HuH-7 (cell line): ENCODE measurements around the gene NECTIN4.

Experiments used
- DNase-seq: peaks from one replicate; pipeline ENCODE4 v3.0.0; 2011; ENCODE audit warnings: low spot score

The NECTIN4 gene

DNA sequence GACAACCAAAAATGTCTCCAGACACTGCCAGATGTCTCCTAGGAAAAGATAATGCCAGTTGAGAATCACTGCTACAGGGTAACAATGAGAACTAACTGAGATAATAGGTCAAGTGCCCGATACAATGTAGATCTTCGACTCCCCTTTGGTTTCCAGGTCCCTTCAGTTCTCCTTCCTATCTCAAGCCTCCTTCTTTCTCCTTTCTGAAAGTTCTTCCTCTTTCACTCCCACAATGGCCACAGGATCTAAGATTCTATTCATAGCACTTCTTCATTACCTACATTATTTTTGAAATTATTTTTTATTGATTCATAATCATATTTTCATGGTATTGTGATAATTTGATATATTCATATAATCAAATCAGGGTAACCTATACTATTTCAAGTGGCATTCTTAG is 22.2 kb upstream of the NECTIN4 start:
- DNase-seq: no peak

DNA sequence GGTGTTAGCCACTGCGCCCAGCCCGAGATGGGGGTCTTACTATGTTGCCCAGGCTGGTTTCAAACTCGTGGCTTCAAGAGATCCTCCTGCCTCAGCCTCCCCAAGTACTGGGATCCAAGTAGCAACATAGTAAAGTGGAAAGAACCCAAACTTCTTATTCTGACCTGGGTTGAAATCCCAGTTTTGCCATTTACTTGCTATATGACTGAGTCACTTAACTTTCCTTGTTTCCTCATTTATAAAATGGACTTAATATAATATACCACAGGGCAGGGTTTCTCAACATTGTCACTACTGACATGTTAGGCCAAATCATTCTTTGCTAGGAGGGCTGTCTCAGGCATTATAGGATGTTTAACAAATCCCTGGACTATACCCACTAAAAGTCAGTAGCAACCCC is 21.8 kb upstream of the NECTIN4 start:
- DNase-seq: no peak

DNA sequence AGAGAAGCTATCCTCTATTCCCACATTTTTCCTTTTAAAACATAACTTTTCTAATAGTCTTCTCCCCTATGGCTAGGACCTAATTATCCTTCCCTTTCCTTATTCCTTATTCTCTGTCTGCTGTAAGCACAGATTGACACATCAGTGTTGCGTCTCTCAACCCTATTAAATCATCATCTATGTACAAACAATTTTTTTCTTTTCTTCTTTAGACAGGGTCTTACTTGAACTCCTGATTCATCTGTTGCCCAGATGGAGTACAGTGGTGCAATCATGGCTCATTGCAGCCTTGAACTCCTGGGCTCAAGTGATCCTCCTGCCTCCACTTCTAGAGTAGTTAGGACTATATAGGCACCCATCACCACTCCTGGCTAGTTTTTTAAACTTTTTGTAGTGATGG is 17.1 kb upstream of the NECTIN4 start:
- DNase-seq: no peak

DNA sequence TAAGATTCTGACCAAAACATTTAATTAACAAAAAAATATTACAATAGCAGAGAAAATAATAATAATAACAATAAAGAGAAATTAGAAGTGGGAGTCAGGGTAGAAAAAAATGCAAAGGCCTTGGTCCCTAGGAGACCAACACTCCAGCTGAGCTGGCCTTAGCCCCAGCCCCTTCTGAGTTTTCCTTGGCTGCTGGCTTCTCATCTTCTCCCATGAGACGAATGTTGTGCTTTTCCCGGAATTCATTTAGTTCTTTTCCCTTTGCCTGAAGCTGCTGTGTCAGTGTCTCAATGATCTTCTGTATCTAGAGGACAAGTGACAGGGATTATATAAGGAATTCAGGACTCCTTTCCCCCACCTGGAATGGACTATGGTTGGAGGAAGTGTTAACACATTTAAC is 11.2 kb upstream of the NECTIN4 start:
- no peak for DNase-seq

DNA sequence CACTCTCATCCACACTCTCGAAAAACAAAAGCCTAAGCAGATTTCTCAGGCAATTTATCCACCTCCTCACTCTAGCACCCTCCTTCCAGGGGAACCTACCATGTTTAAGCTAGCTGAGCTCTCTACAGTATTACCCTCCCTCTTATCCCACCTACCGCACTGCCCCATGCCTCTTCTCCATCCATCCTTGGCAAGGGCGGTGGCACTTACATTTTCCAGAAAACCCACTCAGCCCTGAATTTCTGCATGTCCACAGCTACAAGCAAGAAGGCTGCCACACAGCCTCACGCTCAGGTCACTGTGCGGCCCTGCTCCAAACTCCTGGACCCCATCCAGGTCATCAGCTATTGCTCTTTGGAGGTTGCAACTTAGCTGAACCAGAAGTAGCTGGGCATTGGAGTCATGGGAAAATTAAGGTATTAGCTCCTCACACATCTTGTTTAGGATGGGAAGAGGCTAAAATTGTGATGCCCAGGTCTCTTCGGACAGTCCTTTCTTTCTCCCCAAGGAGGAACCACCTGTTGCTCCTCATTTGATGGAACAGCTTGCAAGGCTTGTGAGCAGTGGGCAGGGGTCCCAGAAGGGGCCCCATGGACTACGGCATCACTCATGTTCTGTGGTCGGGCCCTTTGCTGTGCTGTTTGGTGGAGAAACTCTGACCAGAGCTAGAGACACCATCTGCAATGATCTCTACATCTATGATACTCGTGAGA is 9.9 kb upstream of the NECTIN4 start:
- no peak for DNase-seq

DNA sequence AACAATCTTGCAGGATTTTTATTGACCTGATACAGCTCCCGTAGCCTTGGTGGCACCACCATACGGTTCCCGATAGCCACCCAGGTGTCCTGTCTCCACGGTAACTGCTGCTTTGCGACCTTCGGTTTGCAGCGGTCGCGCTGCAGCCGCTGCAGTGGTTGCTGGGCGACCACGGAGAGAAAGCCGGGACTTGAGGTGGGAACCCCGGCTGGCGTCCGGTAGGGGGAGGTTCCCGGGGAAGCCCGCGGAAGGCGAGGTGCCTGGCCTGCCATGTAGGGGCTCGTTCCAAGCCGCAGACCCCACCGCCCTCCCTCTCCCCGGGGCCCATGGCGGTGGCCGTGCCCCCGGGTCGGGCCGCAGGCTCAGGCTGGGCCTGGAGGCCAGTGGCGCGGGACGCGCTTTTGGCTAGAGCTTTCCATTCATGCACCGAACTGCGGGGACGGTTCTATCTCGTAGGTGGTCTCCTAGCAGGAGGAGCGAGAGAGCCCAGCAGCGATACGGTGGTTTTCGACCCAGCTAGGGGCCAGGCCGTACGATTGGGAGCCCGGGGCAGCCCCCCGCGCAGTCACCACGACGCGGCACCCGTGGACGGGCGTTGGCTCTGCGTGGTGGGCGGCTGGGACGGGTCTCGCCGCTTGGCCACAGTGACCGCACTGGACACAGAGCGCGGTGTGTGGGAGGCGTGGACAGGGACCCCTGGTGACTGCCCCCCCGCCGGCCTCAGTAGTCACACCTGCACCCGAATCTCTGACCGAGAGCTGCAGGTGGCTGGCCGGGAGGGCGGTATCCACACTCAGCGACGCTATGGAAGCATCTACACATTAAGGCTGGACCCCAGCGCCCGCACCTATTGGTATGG is 9.1 kb upstream of the NECTIN4 start, which contains the start of gene KLHDC9:
Gene KLHDC9 (plus strand): TSS at position 152 of the 859 bp plus-strand sequence. CDS start 175 bp downstream, at position 327.
- DNase-seq: peak; percentile 87

DNA sequence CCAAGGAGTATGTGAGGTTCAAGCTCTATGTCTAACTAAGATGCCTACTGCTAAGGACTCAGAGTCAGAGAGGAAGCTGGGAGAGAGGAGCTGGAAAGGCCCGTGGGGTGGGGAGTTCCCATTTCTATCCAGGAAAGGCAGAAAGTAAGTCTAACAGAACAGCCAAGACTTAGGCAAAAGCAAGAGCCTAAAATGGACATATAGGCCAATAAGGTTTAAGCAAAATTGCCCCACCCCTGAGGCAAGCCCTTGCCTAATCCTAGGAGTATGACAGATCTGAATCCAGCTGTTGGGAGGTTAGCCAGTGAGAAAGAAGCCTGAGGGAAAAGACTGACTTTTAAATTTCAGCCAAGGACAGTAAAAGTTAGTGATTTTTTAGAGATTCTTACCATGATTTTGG is 7.2 kb upstream of the NECTIN4 start:
- DNase-seq: no peak

DNA sequence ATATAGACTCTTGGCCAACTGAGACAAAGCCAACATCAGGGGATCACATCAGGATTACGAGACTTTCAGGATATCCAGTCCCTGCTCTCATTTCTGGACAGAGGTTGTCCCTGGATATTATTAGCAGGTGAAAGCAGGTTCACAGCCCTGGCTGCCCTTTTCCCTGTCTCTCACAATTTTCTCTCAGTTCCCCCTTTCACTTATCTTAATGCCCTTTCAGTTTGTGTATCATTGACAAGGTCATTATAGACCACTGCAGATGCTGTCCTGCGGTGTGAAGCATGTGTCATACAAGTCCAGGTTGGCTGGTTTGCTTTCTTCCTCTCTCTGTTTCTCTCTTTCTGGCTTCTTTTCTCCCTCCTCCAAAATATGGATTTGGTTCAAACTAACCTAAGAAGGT is 6.7 kb upstream of the NECTIN4 start:
- no peak for DNase-seq

DNA sequence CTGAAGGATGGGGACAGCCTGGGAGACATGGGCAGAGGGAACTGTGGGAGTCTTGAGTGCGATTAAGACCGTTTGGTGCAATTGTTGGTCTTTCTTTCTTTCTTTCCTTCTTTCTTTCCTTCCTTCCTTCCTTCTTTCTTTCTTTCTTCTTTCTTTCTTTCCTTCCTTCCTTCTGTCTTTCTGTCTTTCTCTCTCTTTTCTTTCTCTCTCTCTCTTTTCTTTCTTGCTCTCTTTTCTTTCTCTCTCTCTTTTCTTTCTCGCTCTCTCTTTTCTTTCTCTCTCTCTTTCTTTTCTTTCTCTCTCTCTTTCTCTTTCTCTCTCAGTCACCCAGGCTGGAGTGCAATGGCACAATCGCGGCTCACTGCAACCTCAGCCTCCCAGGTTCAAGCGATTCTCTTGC is 5.9 kb upstream of the NECTIN4 start:
- DNase-seq: no peak

DNA sequence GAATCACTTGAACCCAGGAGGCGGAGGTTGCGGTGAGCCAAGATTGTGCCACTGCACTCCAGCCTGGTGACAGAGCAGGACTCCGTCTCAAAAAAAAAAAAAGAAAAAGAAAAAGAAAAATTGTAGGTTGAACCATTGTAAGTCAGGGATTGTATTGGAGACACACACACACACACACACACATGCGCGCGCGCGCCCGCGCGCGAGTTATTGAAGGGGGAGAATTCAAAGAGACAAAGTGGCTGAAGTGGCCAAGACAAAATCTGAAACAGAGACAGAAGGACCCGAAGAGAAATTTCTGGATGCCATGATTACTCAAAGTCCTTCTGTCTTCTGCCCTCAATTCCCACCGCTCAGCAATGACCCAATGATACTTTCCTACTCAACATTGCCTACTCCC is 5.1 kb upstream of the NECTIN4 start:
- DNase-seq: no peak

DNA sequence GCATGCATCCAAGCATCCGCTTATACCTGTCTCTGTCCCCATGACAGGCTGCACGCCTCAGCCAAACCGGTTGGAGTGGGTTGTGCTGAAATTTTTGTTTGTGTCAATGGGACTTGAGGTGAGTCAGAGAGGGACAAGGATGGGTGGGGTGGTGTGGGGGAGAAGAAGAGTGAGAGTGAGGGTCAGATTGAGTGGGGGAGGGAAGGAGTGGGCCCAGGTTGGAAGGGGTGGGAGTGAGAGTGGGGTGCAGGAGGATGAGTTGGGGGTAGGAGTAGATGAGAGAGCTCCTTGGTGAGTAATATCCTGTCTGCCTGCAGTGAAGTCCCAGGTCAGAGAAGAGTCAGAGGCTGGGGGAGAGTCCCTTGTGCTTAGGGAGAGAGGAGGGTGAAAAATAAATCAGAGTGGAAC is 3.3 kb upstream of the NECTIN4 start:
- no peak for DNase-seq

DNA sequence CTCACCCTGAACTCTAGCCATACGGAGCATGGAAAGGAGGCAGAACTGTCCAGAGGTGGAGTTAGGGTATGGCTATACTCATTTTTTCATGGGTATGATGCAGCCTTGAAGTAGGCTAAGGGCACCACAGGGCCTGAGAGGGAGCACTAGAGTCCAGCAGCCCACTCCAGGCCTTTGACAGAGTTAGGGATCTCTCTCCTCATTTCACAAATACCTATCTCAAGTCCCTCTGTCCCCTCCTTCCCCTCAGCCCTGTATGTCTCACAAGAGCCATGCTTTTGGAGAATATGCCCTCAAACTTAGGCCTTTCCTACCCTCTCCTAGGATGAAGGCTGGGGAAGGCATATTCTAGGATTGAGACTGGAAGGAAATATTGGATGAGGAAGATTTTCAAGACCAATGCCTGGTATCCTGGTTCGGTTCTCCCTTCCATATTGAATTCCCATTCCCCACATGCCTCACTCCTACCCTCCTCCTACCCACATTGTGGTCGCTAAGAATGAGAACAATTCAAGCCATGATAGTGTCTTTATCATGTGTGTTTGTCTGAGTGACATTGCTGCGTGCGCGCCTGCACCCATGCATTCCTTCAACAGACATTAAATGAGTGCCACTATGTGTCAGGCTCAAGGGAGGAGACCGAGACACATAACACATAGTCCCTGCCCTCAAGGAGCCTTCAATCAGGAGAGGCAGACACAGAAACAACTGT is 2.6 kb upstream of the NECTIN4 start:
- no peak for DNase-seq

DNA sequence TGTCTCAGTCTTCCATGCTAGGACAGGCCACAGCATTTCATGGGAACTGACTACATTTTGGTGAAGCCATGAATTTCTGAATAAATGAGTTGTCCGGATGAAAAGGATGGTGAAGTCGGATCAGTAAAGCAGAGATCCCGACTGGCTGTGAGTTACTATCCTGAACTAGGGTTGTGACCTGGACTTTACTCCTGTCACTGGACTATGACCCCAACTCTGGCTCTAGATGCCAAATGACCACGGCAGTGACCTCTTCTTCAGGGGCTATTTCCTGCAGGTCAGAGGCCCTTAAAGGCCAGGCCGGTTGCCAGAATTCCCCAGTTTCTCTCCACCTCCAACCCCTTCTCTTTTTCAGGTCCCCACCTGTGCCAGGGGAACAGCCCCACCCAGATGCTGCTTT is 1.7 kb upstream of the NECTIN4 start:
- DNase-seq: no peak

DNA sequence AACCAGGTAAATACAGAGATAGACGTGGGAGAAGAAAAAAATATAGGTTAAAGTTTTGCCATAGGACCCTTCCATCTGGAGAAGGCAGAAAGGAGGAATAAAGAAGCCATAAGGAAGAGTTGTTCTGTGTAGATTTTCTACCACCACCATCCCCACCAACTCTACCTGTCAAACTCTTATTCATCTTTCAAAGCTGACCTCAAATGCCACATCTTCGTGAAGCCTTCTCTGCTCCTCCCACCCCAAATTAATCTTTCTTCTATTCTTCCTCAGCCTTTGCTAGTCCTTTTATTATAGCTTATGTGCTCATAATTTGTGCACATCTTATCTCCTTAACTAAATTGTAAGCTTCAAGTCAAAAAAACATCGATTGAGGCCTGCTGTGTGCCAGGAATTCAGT is 1.3 kb upstream of the NECTIN4 start:
- no peak for DNase-seq

DNA sequence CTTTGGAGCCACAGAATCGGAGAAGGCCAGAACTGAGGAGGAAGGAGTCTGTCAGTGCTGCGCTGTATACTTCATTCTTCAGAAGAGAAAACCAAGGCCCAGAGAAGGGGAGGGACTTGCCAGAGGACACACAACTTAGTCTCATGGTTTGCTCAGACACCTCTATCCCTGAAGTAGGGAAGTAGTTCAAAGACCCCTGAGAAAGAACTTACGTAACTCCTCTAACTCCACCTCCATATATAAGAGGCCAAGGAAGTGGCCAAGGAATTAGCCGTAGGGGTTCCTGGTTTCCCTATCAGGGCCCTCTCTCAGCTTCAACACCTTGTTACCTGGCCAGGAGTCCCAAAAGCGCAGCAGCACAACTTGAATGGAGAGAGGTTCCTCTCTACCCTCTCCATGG is 580 bp upstream of the NECTIN4 start:
- DNase-seq: no peak

DNA sequence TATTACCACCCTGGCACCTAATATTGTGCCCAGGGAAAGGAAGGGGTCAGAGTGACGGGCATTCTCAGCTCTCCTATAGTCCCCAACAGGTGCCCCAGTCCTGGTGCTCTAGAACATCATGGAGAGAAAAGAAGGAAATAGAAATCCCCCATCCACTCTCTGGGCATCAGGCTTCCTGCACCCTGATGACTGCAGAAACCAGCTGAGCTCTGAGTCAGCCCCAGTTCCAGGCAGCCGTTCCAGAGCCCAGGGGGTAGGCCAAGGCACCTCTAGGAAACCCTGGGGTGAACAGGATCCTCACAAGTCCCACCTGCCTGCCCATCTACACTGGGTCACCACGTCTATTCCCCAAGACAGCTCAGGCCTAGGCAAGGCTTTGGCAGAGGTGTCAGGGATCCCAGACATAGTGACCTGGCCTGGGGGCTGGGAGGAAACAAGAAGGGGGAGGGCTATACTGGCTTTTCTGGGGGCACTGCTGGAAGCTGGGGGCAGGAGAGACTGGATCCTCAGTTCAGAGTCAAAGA is 709 bp downstream of the NECTIN4 start:
- DNase-seq: no peak

DNA sequence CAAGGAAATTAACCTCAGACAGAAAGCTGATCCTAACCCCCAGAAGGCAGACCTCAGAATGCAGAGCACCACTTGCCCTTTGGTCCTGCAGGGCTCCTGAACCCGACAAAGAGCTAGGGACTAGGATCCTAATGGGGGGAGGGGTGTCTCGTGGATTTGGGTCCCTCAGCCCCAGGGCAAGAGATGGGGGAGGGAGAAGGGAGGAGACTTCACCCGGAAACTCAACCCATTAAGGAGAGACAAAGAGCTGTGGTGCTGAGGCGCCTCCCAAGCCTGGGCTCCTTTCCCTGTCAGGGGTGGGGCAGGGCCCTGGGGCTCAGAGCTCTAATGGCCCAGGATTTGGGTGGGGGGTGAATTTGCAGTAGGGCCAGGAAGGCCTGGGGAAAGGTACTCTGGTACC is 2.9 kb downstream of the NECTIN4 start:
- DNase-seq: no peak

DNA sequence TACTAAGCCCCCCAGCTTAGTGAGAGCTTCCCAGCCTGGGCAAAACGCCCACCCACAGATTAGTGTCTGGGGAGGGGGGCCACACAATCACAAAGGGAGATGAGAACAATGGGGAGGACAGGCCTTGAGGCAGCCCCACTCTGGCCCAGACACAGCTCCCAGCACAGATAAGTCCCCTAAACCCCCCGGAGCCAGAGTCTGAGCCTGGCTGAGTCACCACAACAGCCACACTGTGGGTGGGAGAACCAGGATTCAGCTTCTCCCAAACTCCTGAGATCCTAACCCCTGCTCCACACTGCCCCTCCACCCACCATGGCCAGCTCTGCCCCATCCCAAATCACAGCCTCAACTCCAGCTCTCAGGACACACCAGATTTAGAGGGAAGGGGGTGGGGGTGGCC is 4.2 kb downstream of the NECTIN4 start:
- DNase-seq: no peak

DNA sequence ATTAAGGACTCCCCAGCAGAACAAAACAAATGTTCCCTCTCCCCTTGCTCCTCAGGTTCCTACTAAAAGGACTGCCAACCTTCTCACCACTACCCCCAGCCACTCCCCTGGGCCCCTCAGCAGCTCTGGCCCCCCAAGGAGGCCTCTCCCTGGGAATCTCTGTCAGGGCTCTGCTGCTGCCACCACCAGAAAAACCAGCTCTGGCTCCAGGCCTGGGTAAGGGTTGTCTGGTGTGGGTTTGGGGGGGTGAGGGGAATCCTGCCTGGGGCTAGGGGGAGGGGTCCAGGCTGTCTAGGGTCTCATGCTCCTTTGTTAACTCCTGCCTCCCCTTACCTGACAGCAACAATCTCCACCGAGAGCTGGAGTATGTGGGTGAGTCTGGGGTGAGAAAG is 4.8 kb downstream of the NECTIN4 start:
- no peak for DNase-seq

DNA sequence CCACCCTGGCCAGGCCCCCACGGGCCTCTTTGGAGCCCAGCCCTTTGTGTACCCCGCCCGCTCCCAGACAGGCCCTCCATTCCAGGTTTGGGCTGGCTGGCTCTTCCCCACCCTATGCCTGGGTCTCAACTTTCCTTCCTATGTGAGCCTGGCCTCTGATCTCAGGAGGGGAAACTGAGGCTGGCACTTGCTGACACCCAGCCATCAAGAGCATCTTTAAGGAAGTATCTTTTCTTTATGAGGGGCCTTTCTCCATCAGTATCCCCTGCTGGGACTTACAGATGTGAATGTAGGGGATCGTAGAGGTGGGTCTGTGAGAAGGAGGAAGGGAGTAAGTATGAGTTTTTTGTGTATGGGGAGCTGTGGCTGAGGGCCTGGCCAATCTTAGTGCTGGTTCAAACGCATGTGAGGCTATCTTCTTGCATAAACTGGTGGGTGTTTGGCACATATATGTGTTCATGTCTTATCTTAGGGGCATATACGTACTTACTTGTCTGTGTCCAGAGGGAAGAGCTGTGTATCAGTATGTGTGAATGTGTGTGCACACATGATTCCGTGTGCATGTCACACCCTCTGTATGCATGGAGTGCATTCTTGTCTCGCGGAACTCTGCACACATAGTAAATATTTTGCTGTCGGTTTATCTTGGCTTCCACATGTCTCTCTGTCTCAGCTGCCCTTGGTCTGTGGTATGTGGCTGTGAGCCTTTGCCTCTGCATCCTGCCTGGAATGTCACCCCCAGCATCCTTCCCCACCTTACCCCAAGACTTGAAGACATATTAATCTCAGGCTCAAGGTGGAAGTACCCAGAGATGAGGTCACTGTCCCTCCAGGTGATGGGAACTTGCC is 5.4 kb downstream of the NECTIN4 start:
- no peak for DNase-seq

DNA sequence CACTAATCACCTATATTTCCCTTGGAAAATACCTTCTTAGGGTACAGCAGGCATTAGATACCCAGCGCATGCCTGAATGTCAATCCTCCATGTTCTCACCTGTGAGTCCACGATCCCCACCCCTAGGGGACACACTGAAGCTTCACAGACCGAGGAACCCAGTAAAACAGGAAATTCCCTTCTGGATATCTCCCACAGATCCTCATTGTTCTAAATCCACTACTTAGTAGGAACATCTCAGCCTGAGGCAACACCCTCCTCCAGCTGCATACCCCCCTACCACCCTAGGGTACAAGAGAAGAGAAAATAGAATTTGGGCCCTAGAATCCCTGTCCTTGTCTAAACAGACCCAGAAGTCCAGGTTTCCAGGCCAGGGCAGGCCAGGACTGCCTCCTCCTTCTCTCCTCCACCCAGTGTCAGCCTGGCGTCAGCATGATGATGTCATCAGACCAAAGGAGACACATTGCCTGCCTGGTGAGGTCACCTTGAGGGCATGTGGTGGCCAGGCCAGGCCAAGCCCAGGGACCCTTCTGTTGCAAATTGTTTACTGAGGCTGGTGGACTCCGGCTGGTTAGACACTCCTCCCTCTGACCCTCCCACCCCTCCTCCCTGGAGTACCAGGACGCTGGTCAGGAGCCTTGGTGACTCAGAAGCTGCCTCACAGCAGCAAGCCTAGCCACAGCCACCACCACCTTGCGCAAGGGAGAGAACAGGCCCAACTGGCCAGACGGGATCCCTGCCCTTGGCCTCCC is 6.2 kb downstream of the NECTIN4 start:
- peak; percentile 45 for DNase-seq
